NCI-H1417 treated with DMSO at 0.1 percent for 48 hours (cell line): ENCODE measurements around the gene HK2.
"Not testable (repeated sequence)": the region's sequence is repeated elsewhere in the genome, so short reads cannot be mapped to it uniquely, and the experiment has no call there.

Experiments
- DNase-seq: peaks from one replicate; lab custom pipeline; 2025; lab: John Stamatoyannopoulos, UW

Gene HK2

GRCh38 chr2:74896232-74896631, 62.3 kb downstream of the HK2 start:
- no peak for DNase-seq

- not testable (repeated sequence) for DNase-seq
Observed at GRCh38 chr2:74900225-74900624, 66.3 kb downstream of the HK2 start.

GRCh38 chr2:74902281-74902860, 68.4 kb downstream of the HK2 start:
- DNase-seq, result peak; percentile 10

GRCh38 chr2:74906395-74906794, 72.5 kb downstream of the HK2 start:
- DNase-seq, result no peak

- not testable (repeated sequence) for DNase-seq
Observed at GRCh38 chr2:74907560-74907959, 73.6 kb downstream of the HK2 start.

GRCh38 chr2:74908748-74909444, 75.0 kb downstream of the HK2 start:
- DNase-seq, result no peak

- no peak for DNase-seq
Observed at GRCh38 chr2:74910245-74910644, 76.3 kb downstream of the HK2 start.

- no peak for DNase-seq
Observed at GRCh38 chr2:74911061-74911460, 77.1 kb downstream of the HK2 start.

GRCh38 chr2:74915743-74916142, 81.8 kb downstream of the HK2 start:
- no peak for DNase-seq

- DNase-seq, result no peak
Observed at GRCh38 chr2:74916394-74916793, 82.5 kb downstream of the HK2 start.

- DNase-seq, result no peak
Observed at GRCh38 chr2:74917702-74918619, 84.0 kb downstream of the HK2 start.

GRCh38 chr2:74919827-74920226, 85.9 kb downstream of the HK2 start:
- DNase-seq, result peak; percentile 77

- no peak for DNase-seq
Observed at GRCh38 chr2:74921236-74921736, 87.4 kb downstream of the HK2 start.

- no peak for DNase-seq
Observed at GRCh38 chr2:74922592-74923227, 88.8 kb downstream of the HK2 start.

GRCh38 chr2:74924463-74925265, 90.7 kb downstream of the HK2 start:
- no peak for DNase-seq

GRCh38 chr2:74925361-74925786, 91.4 kb downstream of the HK2 start:
- no peak for DNase-seq

- no peak for DNase-seq
Observed at GRCh38 chr2:74927621-74928020, 93.7 kb downstream of the HK2 start.

GRCh38 chr2:74930811-74931486, 97.0 kb downstream of the HK2 start:
- no peak for DNase-seq

GRCh38 chr2:74931940-74932339, 98.0 kb downstream of the HK2 start:
- DNase-seq, result no peak

GRCh38 chr2:74935975-74936391, 102.1 kb downstream of the HK2 start:
- no peak for DNase-seq
